Right atrium auricular region (tissue), 2 donors: ENCODE results near the gene RARRES2. TPM values are rescaled to one million over a fixed set of nuclear protein-coding genes. Genes with fewer than 3 reads are reported as not detected.

ENCODE experiments used
- DNase-seq: peaks from one replicate; pipeline ENCODE4 v3.0.0-alpha.2; 2019; ENCODE audit warnings: low spot score
- H3K27ac ChIP-seq, 2 donors: fragments of 200-600 bp; sonication (generic); 1 replicate in 1 of 2; 2 replicates in 1 of 2; pipeline ENCODE4 v1.5.1; 2016 to 2019
- H3K27me3 ChIP-seq, 2 donors: fragments of 200-600 bp; sonication (generic); one replicate each; pipeline versions ENCODE4 v1.5.1 to v1.6.0; 2017 to 2019
- H3K36me3 ChIP-seq: fragments of 200-600 bp; sonication (generic); one replicate; pipeline ENCODE4 v1.5.1; 2016
- H3K4me1 ChIP-seq, 2 donors: fragments of 200-600 bp; sonication (generic); one replicate each; pipeline versions ENCODE4 v1.5.1 to v1.6.0; 2017 to 2019
- H3K4me3 ChIP-seq, 2 donors: fragments of 200-600 bp; sonication (generic); 1 replicate in 1 of 2; 2 replicates in 1 of 2; pipeline ENCODE4 v1.5.1; 2017 to 2019; ENCODE audit warnings: mild to moderate bottlenecking in 1 of 2, moderate library complexity in 1 of 2
- H3K9me3 ChIP-seq, 2 donors: fragments of 200-600 bp; sonication (generic); one replicate each; pipeline ENCODE4 v1.5.1; 2019
- total RNA-seq, 2 donors: library from RNA; depleted of rRNA; stranded (reverse); fragments of >200 nt; gene quantifications; one replicate each; pipeline ENCODE4 v1.1.0, GENCODE V29; 2016
- TF ChIP-seq, protein P1 (sequence below), 2 donors: fragments of 200-600 bp; sonication (generic); IDR thresholded peaks; one replicate each; pipeline ENCODE4 v1.5.1; 2019; ENCODE audit warnings: antibody characterized with exemption in 2 of 2

RARRES2 gene
- total RNA-seq, 2 donors from 2014 or later, result 105 to 197 TPM

DNA sequence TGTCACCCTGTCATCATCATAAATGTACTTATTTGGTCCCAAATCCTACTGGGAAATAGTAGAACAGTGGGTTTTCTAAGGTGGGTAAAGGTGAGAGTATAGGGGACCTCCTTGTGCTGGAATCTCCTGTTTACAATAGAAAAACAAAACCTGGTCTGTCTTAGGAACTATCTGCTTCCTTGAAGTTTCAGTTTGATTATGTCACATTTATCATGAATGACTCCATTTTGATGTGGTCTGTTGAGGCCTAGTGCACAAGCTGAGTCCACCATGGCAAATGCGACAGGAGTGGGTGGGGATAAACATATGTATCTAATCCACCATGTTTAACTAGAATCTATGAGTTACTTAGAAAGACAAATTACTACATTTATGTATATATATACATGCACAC is 14.2 kb upstream of the RARRES2 start:
- no peak for DNase-seq
- H3K9me3 ChIP-seq, result no peaks in the 10 kb centered on the region
- no peaks in the 10 kb centered on the region for H3K36me3 ChIP-seq
- no peak overlapping the region for H3K27ac ChIP-seq
- H3K27me3 ChIP-seq, result no peaks in the 10 kb centered on the region
- H3K4me1 ChIP-seq, result no peaks in the 10 kb centered on the region
- TF ChIP-seq, protein P1, sequence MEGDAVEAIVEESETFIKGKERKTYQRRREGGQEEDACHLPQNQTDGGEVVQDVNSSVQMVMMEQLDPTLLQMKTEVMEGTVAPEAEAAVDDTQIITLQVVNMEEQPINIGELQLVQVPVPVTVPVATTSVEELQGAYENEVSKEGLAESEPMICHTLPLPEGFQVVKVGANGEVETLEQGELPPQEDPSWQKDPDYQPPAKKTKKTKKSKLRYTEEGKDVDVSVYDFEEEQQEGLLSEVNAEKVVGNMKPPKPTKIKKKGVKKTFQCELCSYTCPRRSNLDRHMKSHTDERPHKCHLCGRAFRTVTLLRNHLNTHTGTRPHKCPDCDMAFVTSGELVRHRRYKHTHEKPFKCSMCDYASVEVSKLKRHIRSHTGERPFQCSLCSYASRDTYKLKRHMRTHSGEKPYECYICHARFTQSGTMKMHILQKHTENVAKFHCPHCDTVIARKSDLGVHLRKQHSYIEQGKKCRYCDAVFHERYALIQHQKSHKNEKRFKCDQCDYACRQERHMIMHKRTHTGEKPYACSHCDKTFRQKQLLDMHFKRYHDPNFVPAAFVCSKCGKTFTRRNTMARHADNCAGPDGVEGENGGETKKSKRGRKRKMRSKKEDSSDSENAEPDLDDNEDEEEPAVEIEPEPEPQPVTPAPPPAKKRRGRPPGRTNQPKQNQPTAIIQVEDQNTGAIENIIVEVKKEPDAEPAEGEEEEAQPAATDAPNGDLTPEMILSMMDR (IDR thresholded peaks at IDR 0.05), result no peak
- no peak overlapping the region for H3K4me3 ChIP-seq

- H3K36me3 ChIP-seq, result no peaks in the 10 kb centered on the region
- H3K4me3 ChIP-seq, result no peak overlapping the region
- TF ChIP-seq, protein P1 (IDR thresholded peaks at IDR 0.05), result no peak
- no peaks in the 10 kb centered on the region for H3K4me1 ChIP-seq
- H3K27ac ChIP-seq, result no peak overlapping the region
- H3K27me3 ChIP-seq, result no peaks in the 10 kb centered on the region
- DNase-seq, result no peak
- H3K9me3 ChIP-seq, result no peaks in the 10 kb centered on the region
Observed at GRCh38 chr7:150351587-150352194, 10.3 kb upstream of the RARRES2 start.

DNA sequence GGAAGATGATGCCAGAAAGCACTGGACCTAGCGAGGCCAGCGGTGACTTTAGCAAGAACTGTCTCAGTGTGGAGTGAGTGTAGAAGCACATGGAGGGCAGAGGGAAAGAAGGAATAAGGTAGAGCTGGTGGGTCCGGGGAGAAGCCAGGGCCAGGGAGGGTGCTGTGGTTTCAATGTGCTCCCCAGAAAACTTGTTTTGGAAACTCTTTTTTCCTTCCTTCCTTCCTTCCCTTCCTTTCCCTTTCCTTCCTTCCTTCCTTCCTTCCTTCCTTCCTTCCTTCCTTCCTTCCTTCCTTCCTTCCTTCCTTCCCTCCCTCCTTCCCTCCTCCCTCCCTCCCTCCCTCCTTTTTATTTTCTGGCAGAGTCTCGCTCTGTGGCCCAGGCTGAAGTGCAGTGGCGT is 5.5 kb upstream of the RARRES2 start:
- no peaks in the 10 kb centered on the region for H3K27me3 ChIP-seq
- H3K4me3 ChIP-seq, result no peak overlapping the region
- no peak for DNase-seq
- H3K36me3 ChIP-seq, result no peaks in the 10 kb centered on the region
- peaks cover 0 to 8% of the 10 kb centered on the region in 2 donors for H3K9me3 ChIP-seq
- peaks cover 0 to 1% of the 10 kb centered on the region in 2 donors for H3K4me1 ChIP-seq
- no peak overlapping the region for H3K27ac ChIP-seq
- TF ChIP-seq, protein P1 (IDR thresholded peaks at IDR 0.05), result no peak

DNA sequence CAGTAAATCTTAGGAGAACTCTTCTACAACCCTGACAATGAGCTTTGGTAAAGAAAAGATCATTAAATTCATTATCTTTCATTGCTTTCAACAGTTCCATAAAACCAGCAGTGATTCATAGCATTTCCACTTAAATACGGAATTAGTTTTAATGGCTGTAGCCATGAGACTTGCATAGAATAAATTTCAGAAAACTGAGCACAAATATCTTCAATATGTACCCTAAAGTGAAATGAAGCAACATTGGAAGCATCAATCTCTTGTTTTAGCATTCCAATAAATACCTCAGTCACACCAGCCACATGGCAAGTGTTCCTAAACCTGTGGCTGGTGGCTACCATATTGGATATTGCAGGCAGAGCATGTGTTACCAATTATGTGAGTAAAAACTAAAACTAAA is 3.6 kb upstream of the RARRES2 start:
- TF ChIP-seq, protein P1 (IDR thresholded peaks at IDR 0.05), result no peak
- Histone ChIP-seq H3K27ac (no peak overlapping the region), H3K27me3 (no peaks in the 10 kb centered on the region), H3K9me3 (peaks cover 0 to 8% of the 10 kb centered on the region in 2 donors), H3K36me3 (no peaks in the 10 kb centered on the region), H3K4me3 (no peak overlapping the region), H3K4me1 (peaks cover 0 to 20% of the 10 kb centered on the region in 2 donors)
- DNase-seq, result no peak

- TF ChIP-seq, protein P1 (IDR thresholded peaks at IDR 0.05), result no peak
- Histone ChIP-seq H3K4me1 (peaks cover 0 to 27% of the 10 kb centered on the region in 2 donors), H3K9me3 (peaks cover 0 to 8% of the 10 kb centered on the region in 2 donors), H3K4me3 (no peak overlapping the region), H3K36me3 (no peaks in the 10 kb centered on the region), H3K27me3 (no peaks in the 10 kb centered on the region), H3K27ac (no peak overlapping the region)
- DNase-seq, result no peak
Observed at GRCh38 chr7:150344299-150344698, 2.9 kb upstream of the RARRES2 start.

- H3K9me3 ChIP-seq, result peaks cover 0 to 8% of the 10 kb centered on the region in 2 donors
- TF ChIP-seq, protein P1 (IDR thresholded peaks at IDR 0.05), result no peak
- H3K4me1 ChIP-seq, result peaks cover 0 to 32% of the 10 kb centered on the region in 2 donors
- H3K36me3 ChIP-seq, result no peaks in the 10 kb centered on the region
- no peak overlapping the region for H3K27ac ChIP-seq
- DNase-seq, result no peak
- H3K4me3 ChIP-seq, result no peak overlapping the region
- H3K27me3 ChIP-seq, result no peaks in the 10 kb centered on the region
Observed at GRCh38 chr7:150343225-150343624, 1.8 kb upstream of the RARRES2 start.
